ENCODE measurements around the gene CHRNA10. TPM values are rescaled to one million over a fixed set of nuclear protein-coding genes. Genes with fewer than 3 reads are reported as not detected.

Gene CHRNA10
- total RNA-seq, 1 experiment from 2014 or later, result 6.8 TPM

DNA sequence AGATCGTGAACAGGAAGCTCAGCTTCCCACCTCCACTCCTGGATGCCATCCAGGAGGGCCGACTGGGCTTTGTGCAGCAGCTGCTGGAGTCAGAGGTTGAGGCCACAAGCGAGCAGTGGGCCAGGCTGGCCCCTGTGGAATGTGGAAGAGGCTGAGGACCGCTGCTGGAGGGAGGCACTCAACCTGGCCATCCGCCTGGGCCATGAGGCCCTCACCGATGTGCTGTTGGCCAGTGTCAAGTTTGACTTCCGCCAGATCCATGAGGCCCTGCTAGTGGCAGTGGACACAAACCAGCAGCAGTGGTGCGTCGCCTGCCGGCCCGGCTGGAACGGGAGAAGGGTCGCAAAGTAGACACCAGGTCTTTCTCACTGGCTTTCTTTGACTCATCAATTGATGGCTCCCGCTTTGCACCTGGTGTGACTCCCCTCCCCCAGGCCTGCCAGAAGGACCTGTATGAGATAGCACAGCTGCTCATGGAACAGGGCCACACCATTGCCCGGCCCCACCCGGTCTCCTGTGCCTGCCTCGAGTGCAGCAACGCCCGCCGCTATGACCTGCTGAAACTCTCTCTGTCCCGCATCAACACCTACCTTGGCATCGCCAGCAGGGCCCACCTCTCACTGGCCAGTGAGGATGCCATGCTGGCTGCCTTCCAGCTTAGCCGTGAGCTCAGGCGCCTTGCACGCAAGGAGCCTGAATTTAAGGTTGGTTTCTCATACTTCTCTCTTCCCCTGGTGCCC is 54.3 kb downstream of the CHRNA10 start:
- BruUV-seq (replicated peaks), result no TSS peak
- intact Hi-C loops (cut with micrococcal nuclease; ENCODE audit: unreplicated experiment), result no loop called here
- no peak for TF ChIP-seq POLR2AphosphoS5 (IDR thresholded peaks at IDR 0.05; ENCODE audit: low read depth, low read length)
- TF ChIP-seq, protein P1, sequence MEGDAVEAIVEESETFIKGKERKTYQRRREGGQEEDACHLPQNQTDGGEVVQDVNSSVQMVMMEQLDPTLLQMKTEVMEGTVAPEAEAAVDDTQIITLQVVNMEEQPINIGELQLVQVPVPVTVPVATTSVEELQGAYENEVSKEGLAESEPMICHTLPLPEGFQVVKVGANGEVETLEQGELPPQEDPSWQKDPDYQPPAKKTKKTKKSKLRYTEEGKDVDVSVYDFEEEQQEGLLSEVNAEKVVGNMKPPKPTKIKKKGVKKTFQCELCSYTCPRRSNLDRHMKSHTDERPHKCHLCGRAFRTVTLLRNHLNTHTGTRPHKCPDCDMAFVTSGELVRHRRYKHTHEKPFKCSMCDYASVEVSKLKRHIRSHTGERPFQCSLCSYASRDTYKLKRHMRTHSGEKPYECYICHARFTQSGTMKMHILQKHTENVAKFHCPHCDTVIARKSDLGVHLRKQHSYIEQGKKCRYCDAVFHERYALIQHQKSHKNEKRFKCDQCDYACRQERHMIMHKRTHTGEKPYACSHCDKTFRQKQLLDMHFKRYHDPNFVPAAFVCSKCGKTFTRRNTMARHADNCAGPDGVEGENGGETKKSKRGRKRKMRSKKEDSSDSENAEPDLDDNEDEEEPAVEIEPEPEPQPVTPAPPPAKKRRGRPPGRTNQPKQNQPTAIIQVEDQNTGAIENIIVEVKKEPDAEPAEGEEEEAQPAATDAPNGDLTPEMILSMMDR (IDR thresholded peaks at IDR 0.05), result no peak
- TF ChIP-seq, protein P2, sequence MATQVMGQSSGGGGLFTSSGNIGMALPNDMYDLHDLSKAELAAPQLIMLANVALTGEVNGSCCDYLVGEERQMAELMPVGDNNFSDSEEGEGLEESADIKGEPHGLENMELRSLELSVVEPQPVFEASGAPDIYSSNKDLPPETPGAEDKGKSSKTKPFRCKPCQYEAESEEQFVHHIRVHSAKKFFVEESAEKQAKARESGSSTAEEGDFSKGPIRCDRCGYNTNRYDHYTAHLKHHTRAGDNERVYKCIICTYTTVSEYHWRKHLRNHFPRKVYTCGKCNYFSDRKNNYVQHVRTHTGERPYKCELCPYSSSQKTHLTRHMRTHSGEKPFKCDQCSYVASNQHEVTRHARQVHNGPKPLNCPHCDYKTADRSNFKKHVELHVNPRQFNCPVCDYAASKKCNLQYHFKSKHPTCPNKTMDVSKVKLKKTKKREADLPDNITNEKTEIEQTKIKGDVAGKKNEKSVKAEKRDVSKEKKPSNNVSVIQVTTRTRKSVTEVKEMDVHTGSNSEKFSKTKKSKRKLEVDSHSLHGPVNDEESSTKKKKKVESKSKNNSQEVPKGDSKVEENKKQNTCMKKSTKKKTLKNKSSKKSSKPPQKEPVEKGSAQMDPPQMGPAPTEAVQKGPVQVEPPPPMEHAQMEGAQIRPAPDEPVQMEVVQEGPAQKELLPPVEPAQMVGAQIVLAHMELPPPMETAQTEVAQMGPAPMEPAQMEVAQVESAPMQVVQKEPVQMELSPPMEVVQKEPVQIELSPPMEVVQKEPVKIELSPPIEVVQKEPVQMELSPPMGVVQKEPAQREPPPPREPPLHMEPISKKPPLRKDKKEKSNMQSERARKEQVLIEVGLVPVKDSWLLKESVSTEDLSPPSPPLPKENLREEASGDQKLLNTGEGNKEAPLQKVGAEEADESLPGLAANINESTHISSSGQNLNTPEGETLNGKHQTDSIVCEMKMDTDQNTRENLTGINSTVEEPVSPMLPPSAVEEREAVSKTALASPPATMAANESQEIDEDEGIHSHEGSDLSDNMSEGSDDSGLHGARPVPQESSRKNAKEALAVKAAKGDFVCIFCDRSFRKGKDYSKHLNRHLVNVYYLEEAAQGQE (IDR thresholded peaks at IDR 0.05; ENCODE audit: insufficient read depth in 1 of 2, low read depth in 2 of 2, low read length in 1 of 2), result no peak
- TF ChIP-seq SIN3A (IDR thresholded peaks at IDR 0.05; ENCODE audit: borderline replicate concordance, insufficient read depth, low read depth, low read length), result no peak
- TF ChIP-seq TCF7L2 (IDR thresholded peaks at IDR 0.05; ENCODE audit: low read depth, low read length), result no peak
- H3K27ac ChIP-seq (ENCODE audit: low read length), result no peak overlapping the region
- ATAC-seq (no peak), DNase-seq (ENCODE audit: low read depth, low spot score) (no peak)
- H3K9me3 ChIP-seq (ENCODE audit: control insufficient read depth, insufficient read depth, low read depth, low read length), result peaks cover 4% of the 10 kb centered on the region; the same call in 1 of the 2 replicates
- H3K4me3 ChIP-seq (ENCODE audit: low read depth in 2 of 2, low read length in 2 of 2), result no peak overlapping the region
- CTCF ChIA-PET, result no interaction called here
- POLR2A ChIA-PET, result no interaction called here
- no peaks in the 10 kb centered on the region for H3K4me1 ChIP-seq (ENCODE audit: control insufficient read depth, insufficient read depth, low read length)
- 0 out of 2 replicates have a peak, but pooled peaks cover 1% of the 10 kb centered on the region for H3K27me3 ChIP-seq (ENCODE audit: control insufficient read depth, insufficient read depth, low read length)
- H3K36me3 ChIP-seq (ENCODE audit: control insufficient read depth, insufficient read depth, low read length), result no peaks in the 10 kb centered on the region
- in situ Hi-C loops (cut with HindIII; ENCODE audit: low pct_unique_long_range_greater_than_20kb, low sequenced_read_pairs), result no loop called here

DNA sequence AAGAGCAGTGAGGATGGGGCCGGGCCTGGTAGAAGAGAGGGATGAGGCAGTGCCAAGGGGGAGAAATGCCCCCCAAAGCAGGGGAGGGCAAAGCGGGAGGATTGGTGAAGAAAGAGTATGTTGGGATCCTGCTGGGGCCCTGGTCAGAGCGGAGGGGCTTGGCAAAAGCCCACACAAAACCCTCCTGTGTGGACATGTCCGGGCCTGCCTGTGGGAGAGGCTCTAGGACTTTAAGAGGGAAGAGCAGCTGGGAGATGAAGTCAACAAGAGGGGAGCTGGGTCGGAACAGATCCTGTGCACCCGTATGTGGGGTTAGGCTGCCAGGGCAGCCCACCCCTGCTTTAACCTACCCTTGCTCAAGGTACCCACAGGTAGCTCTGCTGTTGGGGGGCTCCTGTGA is 55.2 kb downstream of the CHRNA10 start:
- 0 out of 2 replicates have a peak, but pooled peaks cover 2% of the 10 kb centered on the region for H3K27me3 ChIP-seq (ENCODE audit: control insufficient read depth, insufficient read depth, low read length)
- BruUV-seq (replicated peaks), result no TSS peak
- H3K27ac ChIP-seq (ENCODE audit: low read length), result no peak overlapping the region
- in situ Hi-C loops (cut with HindIII; ENCODE audit: low pct_unique_long_range_greater_than_20kb, low sequenced_read_pairs), result no loop called here
- TF ChIP-seq, protein P1 (IDR thresholded peaks at IDR 0.05), result no peak
- TF ChIP-seq, protein P2 (IDR thresholded peaks at IDR 0.05; ENCODE audit: insufficient read depth in 1 of 2, low read depth in 2 of 2, low read length in 1 of 2), result no peak
- no peak for TF ChIP-seq TCF7L2 (IDR thresholded peaks at IDR 0.05; ENCODE audit: low read depth, low read length)
- TF ChIP-seq POLR2AphosphoS5 (IDR thresholded peaks at IDR 0.05; ENCODE audit: low read depth, low read length), result no peak
- no peak for TF ChIP-seq SIN3A (IDR thresholded peaks at IDR 0.05; ENCODE audit: borderline replicate concordance, insufficient read depth, low read depth, low read length)
- H3K9me3 ChIP-seq (ENCODE audit: control insufficient read depth, insufficient read depth, low read depth, low read length), result peaks cover 5% of the 10 kb centered on the region; the same call in 1 of the 2 replicates
- no peaks in the 10 kb centered on the region for H3K36me3 ChIP-seq (ENCODE audit: control insufficient read depth, insufficient read depth, low read length)
- no peaks in the 10 kb centered on the region for H3K4me1 ChIP-seq (ENCODE audit: control insufficient read depth, insufficient read depth, low read length)
- DNase-seq (ENCODE audit: low read depth, low spot score) (no peak), ATAC-seq (no peak)
- intact Hi-C loops (cut with micrococcal nuclease; ENCODE audit: unreplicated experiment), result no loop called here
- no peak overlapping the region for H3K4me3 ChIP-seq (ENCODE audit: low read depth in 2 of 2, low read length in 2 of 2)
- POLR2A ChIA-PET, result no interaction called here
- CTCF ChIA-PET, result interaction anchor here (0.6 kb wide), 1 partner anchor 66 kb away, joined by 3 read pairs; no protein-coding TSS in a partner anchor

Measured in Panc1 (cell line).